Osteoblast (primary cell): ENCODE data around the gene RAB24. TPM values are rescaled to one million over a fixed set of nuclear protein-coding genes. Genes with fewer than 3 reads are reported as not detected.

Experiments
- DNase-seq: peaks from one replicate; pipeline ENCODE4 v3.0.0; 2011; ENCODE audit warnings: low spot score, mixed read lengths; ENCODE audit not compliant: insufficient read length; ENCODE audit errors: missing footprints
- H2AFZ ChIP-seq: 2 replicates; pipeline ENCODE4 v1.6.0; 2011; ENCODE audit warnings: mild to moderate bottlenecking, low read length
- H3K27ac ChIP-seq: 2 replicates; pipeline ENCODE4 v1.5.1; 2011; ENCODE audit warnings: mild to moderate bottlenecking, low read depth, low read length, moderate library complexity
- H3K27me3 ChIP-seq: 2 replicates; pipeline ENCODE4 v1.6.0; 2012; ENCODE audit warnings: mild to moderate bottlenecking, control low read depth, inconsistent platforms, low read length, moderate library complexity; ENCODE audit not compliant: insufficient read depth
- H3K36me3 ChIP-seq: 2 replicates; pipeline ENCODE4 v1.5.1; 2011; ENCODE audit warnings: mild to moderate bottlenecking, low read length, control low read depth, moderate library complexity; ENCODE audit not compliant: insufficient read depth
- H3K4me1 ChIP-seq: 2 replicates; pipeline ENCODE4 v1.5.1; 2011; ENCODE audit warnings: mild to moderate bottlenecking, low read length, control low read depth, moderate library complexity; ENCODE audit not compliant: insufficient read depth
- H3K4me2 ChIP-seq: 2 replicates; pipeline ENCODE4 v1.6.0; 2011; ENCODE audit warnings: mild to moderate bottlenecking, low read length; ENCODE audit not compliant: insufficient read depth
- H3K4me3 ChIP-seq: fragments of 200-600 bp; sonication (generic); 3 replicates; pipeline ENCODE4 v1.5.1; 2012; ENCODE audit warnings: mild to moderate bottlenecking, low read length, inconsistent platforms; ENCODE audit not compliant: insufficient read depth
- H3K79me2 ChIP-seq: 2 replicates; pipeline ENCODE4 v1.6.0; 2012; ENCODE audit warnings: mild to moderate bottlenecking, low read length, control low read depth, inconsistent platforms; ENCODE audit not compliant: insufficient read depth
- H3K9me3 ChIP-seq: 2 replicates; pipeline ENCODE4 v1.5.1; 2011; ENCODE audit warnings: low read depth, low read length, control low read depth
- H4K20me1 ChIP-seq: 2 replicates; pipeline ENCODE4 v1.6.0; 2012; ENCODE audit warnings: mild to moderate bottlenecking, low read length, control low read depth; ENCODE audit not compliant: insufficient read depth
- total RNA-seq: library from RNA; depleted of rRNA; stranded (reverse); fragments of >200 nt; gene quantifications from 2 replicates; pipeline ENCODE4 v1.2.3, GENCODE V29; 2012
- TF ChIP-seq, protein P1 (sequence below): IDR thresholded peaks from 2 replicates; pipeline ENCODE4 v1.5.1; 2011; ENCODE audit warnings: mild to moderate bottlenecking, low read depth, low read length, moderate library complexity; ENCODE audit errors: extremely low read depth

The RAB24 gene
- total RNA-seq, 1 donor = 22.8 TPM

DNA sequence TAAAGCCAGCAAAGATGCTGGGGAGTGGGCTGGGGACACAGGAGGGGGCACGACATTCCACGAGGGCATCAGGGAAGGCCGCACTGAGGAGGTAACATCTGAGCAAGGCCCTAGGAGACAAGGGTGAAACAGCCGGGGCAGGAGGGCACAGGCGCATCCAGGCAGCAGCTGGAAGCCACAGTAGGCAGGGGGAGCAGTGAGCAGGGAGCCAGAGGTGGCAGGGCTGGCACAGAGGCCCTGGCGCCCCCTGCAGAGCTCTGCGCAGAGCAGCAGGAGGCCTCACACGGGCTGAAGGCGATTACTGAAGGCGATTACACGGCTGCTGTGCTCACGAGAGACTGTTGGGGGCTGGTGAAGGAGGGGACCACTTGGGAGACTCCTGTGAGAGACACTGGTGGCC, 32.6 kb upstream of the RAB24 start:
- H3K36me3 ChIP-seq = peaks cover 48% of the 10 kb centered on the region
- H4K20me1 ChIP-seq = peaks cover 19% of the 10 kb centered on the region
- H3K4me2 ChIP-seq = no peak overlapping the region
- no peaks in the 10 kb centered on the region for H3K4me1 ChIP-seq
- no peak overlapping the region for H2AFZ ChIP-seq
- TF ChIP-seq, protein P1, sequence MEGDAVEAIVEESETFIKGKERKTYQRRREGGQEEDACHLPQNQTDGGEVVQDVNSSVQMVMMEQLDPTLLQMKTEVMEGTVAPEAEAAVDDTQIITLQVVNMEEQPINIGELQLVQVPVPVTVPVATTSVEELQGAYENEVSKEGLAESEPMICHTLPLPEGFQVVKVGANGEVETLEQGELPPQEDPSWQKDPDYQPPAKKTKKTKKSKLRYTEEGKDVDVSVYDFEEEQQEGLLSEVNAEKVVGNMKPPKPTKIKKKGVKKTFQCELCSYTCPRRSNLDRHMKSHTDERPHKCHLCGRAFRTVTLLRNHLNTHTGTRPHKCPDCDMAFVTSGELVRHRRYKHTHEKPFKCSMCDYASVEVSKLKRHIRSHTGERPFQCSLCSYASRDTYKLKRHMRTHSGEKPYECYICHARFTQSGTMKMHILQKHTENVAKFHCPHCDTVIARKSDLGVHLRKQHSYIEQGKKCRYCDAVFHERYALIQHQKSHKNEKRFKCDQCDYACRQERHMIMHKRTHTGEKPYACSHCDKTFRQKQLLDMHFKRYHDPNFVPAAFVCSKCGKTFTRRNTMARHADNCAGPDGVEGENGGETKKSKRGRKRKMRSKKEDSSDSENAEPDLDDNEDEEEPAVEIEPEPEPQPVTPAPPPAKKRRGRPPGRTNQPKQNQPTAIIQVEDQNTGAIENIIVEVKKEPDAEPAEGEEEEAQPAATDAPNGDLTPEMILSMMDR = peak; percentile 38
- H3K27me3 ChIP-seq = no peaks in the 10 kb centered on the region
- DNase-seq = peak; percentile 90
- no peak overlapping the region for H3K4me3 ChIP-seq
- H3K79me2 ChIP-seq = peaks cover 26% of the 10 kb centered on the region
- no peak overlapping the region for H3K27ac ChIP-seq
- H3K9me3 ChIP-seq = no peaks in the 10 kb centered on the region

DNA sequence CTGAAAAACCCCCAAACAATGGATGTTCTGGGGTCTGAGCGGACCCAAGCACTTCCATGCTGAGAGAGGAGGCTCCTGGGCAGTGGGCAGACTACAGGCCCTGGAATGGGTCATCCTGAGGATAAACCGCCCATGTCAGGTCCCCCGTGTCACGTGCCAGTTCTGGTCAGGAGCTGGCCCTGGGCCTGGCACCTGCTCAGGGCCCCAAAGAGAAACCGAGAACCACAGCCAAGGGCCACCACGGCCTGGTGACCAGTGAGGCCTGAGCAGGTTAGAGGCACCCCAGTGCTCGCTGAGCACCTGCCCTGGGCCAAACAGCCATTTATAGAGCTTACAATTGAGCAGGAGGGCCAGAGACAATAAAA, 32.2 kb upstream of the RAB24 start:
- Histone ChIP-seq H2AFZ (no peak overlapping the region), H3K36me3 (peaks cover 48% of the 10 kb centered on the region), H3K27me3 (no peaks in the 10 kb centered on the region), H3K27ac (no peak overlapping the region), H4K20me1 (peaks cover 19% of the 10 kb centered on the region), H3K4me3 (no peak overlapping the region), H3K79me2 (peaks cover 26% of the 10 kb centered on the region), H3K4me1 (no peaks in the 10 kb centered on the region), H3K4me2 (no peak overlapping the region), H3K9me3 (no peaks in the 10 kb centered on the region)
- no peak for DNase-seq
- TF ChIP-seq, protein P1 = no peak

DNA sequence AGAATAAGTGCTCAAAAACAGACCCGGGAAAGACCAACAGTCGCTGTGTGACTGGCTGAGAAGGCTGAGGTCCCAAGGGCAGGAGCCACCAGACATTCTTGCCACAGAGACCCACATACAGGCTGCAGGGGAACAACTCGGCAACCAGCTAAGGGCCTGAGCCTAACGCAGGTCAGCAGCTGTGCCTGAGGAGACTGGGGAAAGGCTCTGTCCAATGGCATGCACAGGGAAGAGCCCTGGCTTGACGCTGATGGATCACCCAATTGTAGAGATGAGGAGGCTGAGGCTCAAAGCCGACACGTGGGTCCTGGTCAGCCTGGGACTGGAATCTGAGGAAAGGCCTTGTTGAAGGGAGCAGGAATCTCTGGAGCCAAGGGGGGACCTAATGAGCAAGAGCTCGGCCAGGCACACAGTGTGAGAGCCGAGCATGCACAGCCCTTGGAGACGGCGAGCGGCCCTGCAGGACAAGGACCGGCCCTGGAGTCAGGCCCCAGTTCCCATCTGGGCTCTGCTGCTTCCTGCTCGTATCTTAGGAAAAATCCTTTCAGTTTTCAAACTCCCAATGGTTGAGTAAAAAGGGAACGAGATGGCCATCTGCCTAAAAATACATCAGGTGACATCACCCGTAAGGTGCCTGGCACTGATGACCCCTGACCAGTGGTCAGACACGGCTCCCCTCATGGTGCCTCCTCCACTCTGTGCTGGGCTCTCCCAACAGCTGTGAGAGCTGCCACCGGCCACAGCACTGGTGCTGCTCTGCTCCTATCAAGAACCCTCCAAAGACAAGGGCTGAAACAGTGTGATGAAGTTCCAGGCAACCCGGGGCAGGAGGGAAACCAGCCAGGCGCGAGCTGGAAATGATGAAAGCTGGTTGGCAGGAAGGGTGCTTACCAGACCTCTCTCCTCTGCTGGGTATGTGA, 31.5 kb upstream of the RAB24 start:
- Histone ChIP-seq H3K9me3 (no peaks in the 10 kb centered on the region), H3K27me3 (no peaks in the 10 kb centered on the region)
- TF ChIP-seq, protein P1 = no peak

DNA sequence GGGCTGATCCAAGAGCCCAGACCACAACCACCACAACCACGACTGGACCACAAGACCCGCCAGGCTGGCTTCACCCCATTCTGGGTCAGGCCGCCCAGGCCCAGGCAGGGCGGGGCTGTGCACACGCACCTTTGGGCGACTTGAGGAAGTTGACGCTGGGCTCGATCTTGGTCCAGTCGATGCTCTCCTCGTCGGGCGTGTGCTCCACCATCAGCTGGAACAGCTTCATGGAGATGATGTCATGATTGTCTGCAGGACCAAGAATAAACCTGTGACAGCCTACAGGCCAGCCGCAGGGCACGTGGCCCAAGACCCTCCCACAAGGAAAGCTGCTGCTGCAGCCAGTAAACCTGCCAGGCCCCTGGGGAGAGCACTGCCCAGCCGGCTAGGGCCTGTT, 30.6 kb upstream of the RAB24 start:
- peaks cover 14% of the 10 kb centered on the region for H3K79me2 ChIP-seq
- no peak overlapping the region for H3K4me2 ChIP-seq
- H3K9me3 ChIP-seq = no peaks in the 10 kb centered on the region
- H3K4me1 ChIP-seq = no peaks in the 10 kb centered on the region
- peaks cover 54% of the 10 kb centered on the region for H3K36me3 ChIP-seq
- no peak overlapping the region for H3K4me3 ChIP-seq
- H4K20me1 ChIP-seq = peaks cover 13% of the 10 kb centered on the region
- no peak overlapping the region for H3K27ac ChIP-seq
- TF ChIP-seq, protein P1 = no peak
- H2AFZ ChIP-seq = no peak overlapping the region
- H3K27me3 ChIP-seq = no peaks in the 10 kb centered on the region
- no peak for DNase-seq

More for the DNA sequence above, 31.5 kb upstream of the RAB24 start:
- no peaks in the 10 kb centered on the region for H3K4me1 ChIP-seq
- no peak overlapping the region for H3K27ac ChIP-seq
- H3K4me2 ChIP-seq = no peak overlapping the region
- H2AFZ ChIP-seq = no peak overlapping the region
- DNase-seq = peak; percentile 46
- H3K36me3 ChIP-seq = peaks cover 52% of the 10 kb centered on the region
- no peak overlapping the region for H3K4me3 ChIP-seq
- H3K79me2 ChIP-seq = peaks cover 23% of the 10 kb centered on the region
- peaks cover 19% of the 10 kb centered on the region for H4K20me1 ChIP-seq
